Measurements from ENCODE around the gene CDK9. TPM values are rescaled to one million over a fixed set of nuclear protein-coding genes. Genes with fewer than 3 reads are reported as not detected.

The CDK9 gene
- total RNA-seq, 4 donors from 2014 or later, result 54.4 to 79.6 (median 71.7) TPM

DNA sequence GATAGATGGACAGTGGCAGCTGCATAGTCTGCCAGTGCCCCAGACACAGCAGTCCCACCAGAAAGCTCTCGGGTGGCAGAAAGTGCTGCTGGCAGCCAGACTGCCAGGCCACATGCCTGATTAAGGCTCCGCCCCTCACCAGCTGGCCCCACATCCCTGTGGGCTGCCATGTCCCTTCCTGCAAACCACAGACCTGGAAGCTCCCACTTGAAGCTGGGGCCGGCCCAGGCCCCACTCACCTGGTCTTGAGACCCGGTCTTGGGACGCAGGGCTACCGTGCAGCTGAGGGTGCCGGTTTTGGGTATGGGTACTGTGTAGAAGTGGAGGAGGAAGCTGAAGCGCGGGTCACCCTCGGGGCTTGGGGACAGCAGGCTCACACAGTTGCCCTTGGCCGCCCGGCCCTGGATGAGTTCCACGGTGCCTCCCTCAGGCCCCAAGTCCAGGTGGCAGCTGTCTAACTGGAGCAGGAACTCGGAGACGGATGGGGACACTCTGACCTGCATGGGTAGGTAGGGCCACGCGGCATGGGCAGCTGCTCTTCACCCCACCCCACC lies 32.1 kb downstream of the CDK9 start:
- peaks cover 14 to 99% (median 77%) of the 10 kb centered on the region in 4 donors for H3K36me3 ChIP-seq
- no peak overlapping the region for H3K4me3 ChIP-seq
- H3K4me1 ChIP-seq, result peaks cover 0 to 16% (median 6%) of the 10 kb centered on the region in 4 donors
- H3K9me3 ChIP-seq, result no peaks in the 10 kb centered on the region
- no peaks in the 10 kb centered on the region for H3K27me3 ChIP-seq
- no peak overlapping the region for H3K27ac ChIP-seq (replicated peaks in 1 of 4)
- TF ChIP-seq POLR2A (IDR thresholded peaks at IDR 0.05; ENCODE audit: low read depth), result no peak
- TF ChIP-seq POLR2AphosphoS5 (IDR thresholded peaks at IDR 0.05), result no peak
- TF ChIP-seq, protein P1, sequence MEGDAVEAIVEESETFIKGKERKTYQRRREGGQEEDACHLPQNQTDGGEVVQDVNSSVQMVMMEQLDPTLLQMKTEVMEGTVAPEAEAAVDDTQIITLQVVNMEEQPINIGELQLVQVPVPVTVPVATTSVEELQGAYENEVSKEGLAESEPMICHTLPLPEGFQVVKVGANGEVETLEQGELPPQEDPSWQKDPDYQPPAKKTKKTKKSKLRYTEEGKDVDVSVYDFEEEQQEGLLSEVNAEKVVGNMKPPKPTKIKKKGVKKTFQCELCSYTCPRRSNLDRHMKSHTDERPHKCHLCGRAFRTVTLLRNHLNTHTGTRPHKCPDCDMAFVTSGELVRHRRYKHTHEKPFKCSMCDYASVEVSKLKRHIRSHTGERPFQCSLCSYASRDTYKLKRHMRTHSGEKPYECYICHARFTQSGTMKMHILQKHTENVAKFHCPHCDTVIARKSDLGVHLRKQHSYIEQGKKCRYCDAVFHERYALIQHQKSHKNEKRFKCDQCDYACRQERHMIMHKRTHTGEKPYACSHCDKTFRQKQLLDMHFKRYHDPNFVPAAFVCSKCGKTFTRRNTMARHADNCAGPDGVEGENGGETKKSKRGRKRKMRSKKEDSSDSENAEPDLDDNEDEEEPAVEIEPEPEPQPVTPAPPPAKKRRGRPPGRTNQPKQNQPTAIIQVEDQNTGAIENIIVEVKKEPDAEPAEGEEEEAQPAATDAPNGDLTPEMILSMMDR (IDR thresholded peaks at IDR 0.05), result no peak
- TF ChIP-seq EP300 (IDR thresholded peaks at IDR 0.05), result no peak
- DNase-seq (ENCODE audit: extremely low spot score), result no peak
- intact Hi-C loops (cut with DNase I), result no loop called here
- 73% methylated on average over 8 of the region's 17 CpGs for WGBS

DNA sequence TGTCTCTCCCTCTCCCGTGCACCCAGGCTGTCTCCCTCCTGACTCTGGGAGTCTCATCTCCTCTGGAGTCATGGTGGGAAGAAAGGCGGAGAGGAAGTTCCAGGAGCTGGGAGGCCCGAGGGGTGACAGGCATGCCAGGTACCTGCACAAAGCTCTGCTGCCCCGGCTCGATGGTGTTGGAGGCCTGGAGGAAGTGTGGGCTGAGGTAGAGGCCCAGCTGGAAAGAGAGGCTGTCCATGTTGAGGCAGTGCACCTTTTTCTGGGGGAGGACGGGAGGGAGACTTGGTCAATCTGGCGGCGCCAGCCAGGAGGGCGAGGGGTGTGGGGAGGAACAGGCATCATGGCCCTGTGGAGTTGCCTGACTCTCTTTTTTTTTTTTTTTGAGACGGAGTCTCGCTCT lies 32.7 kb downstream of the CDK9 start:
- H3K27ac ChIP-seq (replicated peaks in 1 of 4), result no peak overlapping the region
- H3K9me3 ChIP-seq, result no peaks in the 10 kb centered on the region
- TF ChIP-seq POLR2AphosphoS5 (IDR thresholded peaks at IDR 0.05), result no peak
- TF ChIP-seq, protein P1 (IDR thresholded peaks at IDR 0.05), result no peak
- TF ChIP-seq POLR2A (IDR thresholded peaks at IDR 0.05; ENCODE audit: low read depth), result no peak
- no peak for TF ChIP-seq EP300 (IDR thresholded peaks at IDR 0.05)
- intact Hi-C loops (cut with DNase I), result no loop called here
- H3K27me3 ChIP-seq, result no peaks in the 10 kb centered on the region
- H3K4me3 ChIP-seq, result no peak overlapping the region
- WGBS, result 94% methylated on average over 11 of the region's 11 CpGs
- peaks cover 9 to 99% (median 72%) of the 10 kb centered on the region in 4 donors for H3K36me3 ChIP-seq
- peaks cover 0 to 13% (median 5%) of the 10 kb centered on the region in 4 donors for H3K4me1 ChIP-seq
- no peak for DNase-seq (ENCODE audit: extremely low spot score)

DNA sequence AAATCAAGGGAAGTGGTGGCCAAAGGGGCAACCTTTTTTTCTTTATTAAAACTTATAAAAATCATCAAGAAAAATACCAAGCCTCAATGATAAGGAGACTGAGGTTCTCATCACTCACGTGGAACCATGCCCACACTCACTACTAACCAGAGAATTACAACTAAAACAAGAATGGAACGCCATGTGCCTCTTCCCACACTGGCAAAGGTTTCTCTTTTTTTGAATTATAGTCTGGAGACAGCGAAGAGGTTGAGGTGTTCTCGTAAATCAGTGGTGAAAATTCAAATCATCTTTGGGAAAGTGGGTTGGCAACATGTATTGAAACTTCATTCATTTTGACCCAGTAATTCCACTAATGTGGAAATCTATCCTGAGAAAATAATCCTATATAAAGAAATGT lies 36.3 kb downstream of the CDK9 start:
- peaks cover 0 to 18% (median 5%) of the 10 kb centered on the region in 4 donors for H3K27me3 ChIP-seq
- DNase-seq (ENCODE audit: extremely low spot score), result no peak
- TF ChIP-seq, protein P1 (IDR thresholded peaks at IDR 0.05), result no peak
- TF ChIP-seq POLR2A (IDR thresholded peaks at IDR 0.05; ENCODE audit: low read depth) (no peak), POLR2AphosphoS5 (IDR thresholded peaks at IDR 0.05) (no peak), EP300 (IDR thresholded peaks at IDR 0.05) (no peak)
- no peaks in the 10 kb centered on the region for H3K9me3 ChIP-seq
- H3K4me1 ChIP-seq, result peaks cover 13 to 23% (median 20%) of the 10 kb centered on the region in 4 donors
- H3K27ac ChIP-seq (replicated peaks in 1 of 4), result no peak overlapping the region
- intact Hi-C loops (cut with DNase I), result no loop called here
- peaks cover 5 to 99% (median 59%) of the 10 kb centered on the region in 4 donors for H3K36me3 ChIP-seq
- H3K4me3 ChIP-seq, result no peak overlapping the region
- WGBS, result 80% methylated on average over 4 of the region's 4 CpGs

DNA sequence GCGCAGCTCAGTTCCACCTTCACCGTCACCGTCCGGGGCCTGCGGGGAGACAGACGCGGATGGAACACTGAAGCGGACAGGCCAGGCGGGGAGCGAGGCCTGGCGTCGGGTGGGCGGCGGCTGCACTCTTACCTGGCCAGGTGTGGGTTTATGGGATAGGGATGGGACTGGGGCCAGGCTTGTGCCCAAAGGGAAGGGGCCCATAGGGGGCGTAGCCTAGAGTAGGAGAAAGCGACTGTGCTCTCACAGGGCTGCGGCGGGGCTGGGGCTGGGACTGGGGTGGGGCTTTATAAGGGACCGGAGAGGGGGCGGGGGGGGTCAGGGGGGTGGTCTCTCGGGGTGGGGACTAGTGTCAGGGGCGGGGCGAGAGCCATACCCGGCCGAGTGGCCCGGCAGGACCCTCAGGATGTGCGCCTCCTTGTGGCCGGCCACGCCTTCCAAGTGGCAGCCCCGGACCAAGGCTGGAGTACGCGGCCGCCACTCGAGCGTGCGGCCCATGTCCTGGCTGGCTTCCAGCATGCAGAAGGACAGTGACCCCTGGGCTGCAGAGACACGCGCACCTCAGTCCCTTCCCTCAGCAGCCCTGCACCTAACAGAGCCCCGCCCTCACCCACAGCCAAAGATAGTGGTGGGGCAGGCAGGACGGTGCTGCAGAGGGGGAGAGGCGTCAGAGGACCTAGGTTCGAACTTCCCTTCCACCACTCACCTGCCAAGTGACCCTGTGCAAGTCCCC lies 39.7 kb downstream of the CDK9 start:
- DNase-seq (ENCODE audit: extremely low spot score), result no peak
- peaks cover 5 to 83% (median 29%) of the 10 kb centered on the region in 4 donors for H3K36me3 ChIP-seq
- no peaks in the 10 kb centered on the region for H3K9me3 ChIP-seq
- no peak overlapping the region for H3K4me3 ChIP-seq
- peaks cover 43 to 54% (median 49%) of the 10 kb centered on the region in 4 donors for H3K4me1 ChIP-seq
- WGBS, result 45% methylated on average over 23 of the region's 42 CpGs
- TF ChIP-seq, protein P1 (IDR thresholded peaks at IDR 0.05), result peak in 2 of 3 experiments; percentile 29 to 43
- no peak for TF ChIP-seq EP300 (IDR thresholded peaks at IDR 0.05)
- TF ChIP-seq POLR2AphosphoS5 (IDR thresholded peaks at IDR 0.05), result no peak
- intact Hi-C loops (cut with DNase I), result no loop called here
- H3K27ac ChIP-seq (replicated peaks in 1 of 4), result no peak overlapping the region
- H3K27me3 ChIP-seq, result peaks cover 0 to 28% (median 7%) of the 10 kb centered on the region in 4 donors

Data from esophagus muscularis mucosa (tissue), 4 donors.